ENCODE results near the gene SMC6. TPM values are rescaled to one million over a fixed set of nuclear protein-coding genes. Genes with fewer than 3 reads are reported as not detected.

Gene SMC6
- total and polyA plus RNA-seq, 4 donors: 6.9 to 34.8 (median 10.6) TPM

DNA sequence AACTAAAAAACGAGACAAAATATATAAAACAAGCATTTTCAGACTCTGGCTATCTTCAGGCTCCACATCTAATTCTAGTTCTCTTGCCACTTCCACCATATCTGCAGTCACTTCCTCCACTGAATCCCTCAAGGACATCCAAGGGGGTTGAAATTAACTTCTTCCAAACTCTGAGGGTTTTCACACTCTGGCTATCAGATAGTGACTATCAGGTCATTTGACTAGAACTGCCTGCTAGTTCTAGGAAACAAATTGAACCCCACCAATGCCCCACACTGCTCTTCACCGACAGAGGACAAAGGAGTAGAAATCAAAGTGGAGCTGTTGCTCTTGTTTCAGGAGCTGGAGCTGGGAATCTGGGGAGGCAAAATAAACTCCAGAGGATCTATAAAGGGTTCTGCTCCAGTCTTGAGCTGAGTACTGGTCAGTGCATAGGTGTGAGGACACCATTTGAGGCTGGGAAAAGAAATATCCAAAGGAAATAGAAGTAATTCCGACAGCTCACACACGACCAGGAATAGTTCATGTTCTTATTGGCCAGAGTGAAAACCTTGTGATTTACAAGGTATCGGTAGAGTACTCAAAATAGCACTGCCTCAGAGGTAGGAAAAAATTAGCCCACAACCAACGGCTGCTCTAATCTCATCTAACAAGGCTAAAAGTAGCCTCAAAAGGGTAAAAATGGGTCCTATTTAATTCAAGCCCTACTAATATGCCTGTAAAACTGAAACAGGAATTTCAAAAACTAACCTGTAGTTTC is 71.3 kb downstream of the SMC6 start:
- Histone ChIP-seq H3K36me3 (ENCODE audit: control insufficient read depth in 4 of 4, insufficient read depth in 4 of 4, low read length in 4 of 4) (peaks cover 8 to 20% (median 11%) of the 10 kb centered on the region in 4 donors), H3K4me3 (no peak overlapping the region), H3K9me3 (ENCODE audit: control insufficient read depth in 4 of 4, insufficient read depth in 3 of 4, low read length in 3 of 4) (no peaks in the 10 kb centered on the region), H3K27me3 (ENCODE audit: control insufficient read depth in 3 of 3, insufficient read depth in 3 of 3, low read length in 2 of 3) (no peaks in the 10 kb centered on the region), H3K27ac (ENCODE audit: low read depth in 1 of 2, low read length in 1 of 2) (no peak overlapping the region), H3K9ac (ENCODE audit: insufficient read depth in 1 of 2, low read length in 2 of 2) (no peak overlapping the region), H3K4me1 (ENCODE audit: control insufficient read depth in 5 of 5, insufficient read depth in 5 of 5, low read length in 5 of 5) (peaks cover 0 to 3% (median 0%) of the 10 kb centered on the region in 5 donors)
- ATAC-seq (ENCODE audit: insufficient read depth, low FRiP score) (no peak), DNase-seq (no peak)
- 89 to 94% methylated on average over 6 of the region's 6 CpGs for WGBS, 2 donors
- TF ChIP-seq, protein P1, sequence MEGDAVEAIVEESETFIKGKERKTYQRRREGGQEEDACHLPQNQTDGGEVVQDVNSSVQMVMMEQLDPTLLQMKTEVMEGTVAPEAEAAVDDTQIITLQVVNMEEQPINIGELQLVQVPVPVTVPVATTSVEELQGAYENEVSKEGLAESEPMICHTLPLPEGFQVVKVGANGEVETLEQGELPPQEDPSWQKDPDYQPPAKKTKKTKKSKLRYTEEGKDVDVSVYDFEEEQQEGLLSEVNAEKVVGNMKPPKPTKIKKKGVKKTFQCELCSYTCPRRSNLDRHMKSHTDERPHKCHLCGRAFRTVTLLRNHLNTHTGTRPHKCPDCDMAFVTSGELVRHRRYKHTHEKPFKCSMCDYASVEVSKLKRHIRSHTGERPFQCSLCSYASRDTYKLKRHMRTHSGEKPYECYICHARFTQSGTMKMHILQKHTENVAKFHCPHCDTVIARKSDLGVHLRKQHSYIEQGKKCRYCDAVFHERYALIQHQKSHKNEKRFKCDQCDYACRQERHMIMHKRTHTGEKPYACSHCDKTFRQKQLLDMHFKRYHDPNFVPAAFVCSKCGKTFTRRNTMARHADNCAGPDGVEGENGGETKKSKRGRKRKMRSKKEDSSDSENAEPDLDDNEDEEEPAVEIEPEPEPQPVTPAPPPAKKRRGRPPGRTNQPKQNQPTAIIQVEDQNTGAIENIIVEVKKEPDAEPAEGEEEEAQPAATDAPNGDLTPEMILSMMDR (IDR thresholded peaks at IDR 0.05; ENCODE audit: control extremely low read depth, extremely low read depth): no peak

DNA sequence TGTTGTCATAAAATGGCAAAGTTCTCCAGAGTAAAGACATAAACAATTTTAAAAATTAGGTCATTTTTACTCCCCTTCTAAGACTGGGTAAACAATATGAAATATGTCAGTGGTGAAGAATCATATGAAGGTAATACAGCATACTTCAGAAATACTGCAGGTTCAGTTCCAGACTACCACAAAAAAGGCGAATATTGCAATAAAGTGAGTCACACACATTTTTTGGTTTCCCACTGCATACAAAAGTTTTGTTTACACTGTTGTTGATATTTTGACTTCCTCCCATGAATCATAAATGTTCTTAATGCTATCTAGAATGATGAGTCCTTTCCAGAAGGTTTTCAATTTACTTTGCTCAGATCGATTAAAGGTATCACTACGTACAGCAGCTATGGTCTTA is 73.5 kb downstream of the SMC6 start:
- WGBS, 2 donors: 92 to 95% methylated on average over 3 of the region's 3 CpGs
- peaks cover 8 to 20% (median 12%) of the 10 kb centered on the region in 4 donors for H3K36me3 ChIP-seq (ENCODE audit: control insufficient read depth in 4 of 4, insufficient read depth in 4 of 4, low read length in 4 of 4)
- no peak overlapping the region for H3K9ac ChIP-seq (ENCODE audit: insufficient read depth in 1 of 2, low read length in 2 of 2)
- ATAC-seq (ENCODE audit: insufficient read depth, low FRiP score) (no peak), DNase-seq (no peak)
- H3K27ac ChIP-seq (ENCODE audit: low read depth in 1 of 2, low read length in 1 of 2): no peak overlapping the region
- peaks cover 0 to 3% (median 0%) of the 10 kb centered on the region in 5 donors for H3K4me1 ChIP-seq (ENCODE audit: control insufficient read depth in 5 of 5, insufficient read depth in 5 of 5, low read length in 5 of 5)
- TF ChIP-seq, protein P1 (IDR thresholded peaks at IDR 0.05; ENCODE audit: control extremely low read depth, extremely low read depth): no peak
- H3K9me3 ChIP-seq (ENCODE audit: control insufficient read depth in 4 of 4, insufficient read depth in 3 of 4, low read length in 3 of 4): no peaks in the 10 kb centered on the region
- no peak overlapping the region for H3K4me3 ChIP-seq
- H3K27me3 ChIP-seq (ENCODE audit: control insufficient read depth in 3 of 3, insufficient read depth in 3 of 3, low read length in 2 of 3): no peaks in the 10 kb centered on the region

DNA sequence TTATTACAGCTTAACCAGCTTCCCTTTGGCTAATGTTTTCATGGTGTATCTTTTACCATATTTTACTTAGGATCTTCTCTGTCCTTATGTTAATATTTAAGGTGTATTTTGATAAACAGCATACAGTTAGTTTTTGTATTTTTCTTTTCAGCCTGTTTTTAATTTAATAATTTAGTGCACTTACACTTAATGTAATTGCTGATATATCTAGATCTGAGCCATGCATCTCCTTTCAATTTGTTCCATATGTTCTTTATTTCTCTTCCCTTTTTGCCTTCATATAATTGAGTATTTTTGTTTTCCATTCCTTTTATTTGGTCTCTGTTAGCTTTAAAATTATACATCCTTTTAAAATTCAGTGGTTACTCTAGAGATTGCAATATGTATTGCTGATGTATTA is 78.8 kb downstream of the SMC6 start:
- H3K9ac ChIP-seq (ENCODE audit: insufficient read depth in 1 of 2, low read length in 2 of 2): no peak overlapping the region

More for the DNA sequence above, 78.8 kb downstream of the SMC6 start:
- Histone ChIP-seq H3K27ac (ENCODE audit: low read depth in 1 of 2, low read length in 1 of 2) (no peak overlapping the region), H3K36me3 (ENCODE audit: control insufficient read depth in 4 of 4, insufficient read depth in 4 of 4, low read length in 4 of 4) (peaks cover 4 to 9% (median 6%) of the 10 kb centered on the region in 4 donors), H3K4me1 (ENCODE audit: control insufficient read depth in 5 of 5, insufficient read depth in 5 of 5, low read length in 5 of 5) (no peaks in the 10 kb centered on the region), H3K9me3 (ENCODE audit: control insufficient read depth in 4 of 4, insufficient read depth in 3 of 4, low read length in 3 of 4) (no peaks in the 10 kb centered on the region), H3K4me3 (no peak overlapping the region), H3K27me3 (ENCODE audit: control insufficient read depth in 3 of 3, insufficient read depth in 3 of 3, low read length in 2 of 3) (no peaks in the 10 kb centered on the region)
- ATAC-seq (ENCODE audit: insufficient read depth, low FRiP score) (no peak), DNase-seq (no peak)
- TF ChIP-seq, protein P1 (IDR thresholded peaks at IDR 0.05; ENCODE audit: control extremely low read depth, extremely low read depth): no peak
